ENCODE results near the gene TSPAN17.

TSPAN17 gene

GRCh38 chr5:176642675-176643490 lies 4.4 kb upstream of the TSPAN17 start:
- no peak for TF ChIP-seq ZFX (IDR thresholded peaks at IDR 0.05; ENCODE audit: borderline replicate concordance)
- TF ChIP-seq, protein P1, sequence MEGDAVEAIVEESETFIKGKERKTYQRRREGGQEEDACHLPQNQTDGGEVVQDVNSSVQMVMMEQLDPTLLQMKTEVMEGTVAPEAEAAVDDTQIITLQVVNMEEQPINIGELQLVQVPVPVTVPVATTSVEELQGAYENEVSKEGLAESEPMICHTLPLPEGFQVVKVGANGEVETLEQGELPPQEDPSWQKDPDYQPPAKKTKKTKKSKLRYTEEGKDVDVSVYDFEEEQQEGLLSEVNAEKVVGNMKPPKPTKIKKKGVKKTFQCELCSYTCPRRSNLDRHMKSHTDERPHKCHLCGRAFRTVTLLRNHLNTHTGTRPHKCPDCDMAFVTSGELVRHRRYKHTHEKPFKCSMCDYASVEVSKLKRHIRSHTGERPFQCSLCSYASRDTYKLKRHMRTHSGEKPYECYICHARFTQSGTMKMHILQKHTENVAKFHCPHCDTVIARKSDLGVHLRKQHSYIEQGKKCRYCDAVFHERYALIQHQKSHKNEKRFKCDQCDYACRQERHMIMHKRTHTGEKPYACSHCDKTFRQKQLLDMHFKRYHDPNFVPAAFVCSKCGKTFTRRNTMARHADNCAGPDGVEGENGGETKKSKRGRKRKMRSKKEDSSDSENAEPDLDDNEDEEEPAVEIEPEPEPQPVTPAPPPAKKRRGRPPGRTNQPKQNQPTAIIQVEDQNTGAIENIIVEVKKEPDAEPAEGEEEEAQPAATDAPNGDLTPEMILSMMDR (IDR thresholded peaks at IDR 0.05) = no peak
- H3K27ac ChIP-seq = peak overlapping the region; percentile 29; the same call in 1 of the 2 replicates

- TF ChIP-seq, protein P1 (IDR thresholded peaks at IDR 0.05) = no peak
- no peak for TF ChIP-seq ZFX (IDR thresholded peaks at IDR 0.05; ENCODE audit: borderline replicate concordance)
- H3K27ac ChIP-seq = peak overlapping the region; percentile 29; the same call in 1 of the 2 replicates
Observed at GRCh38 chr5:176643491-176644219, 3.6 kb upstream of the TSPAN17 start.

DNA sequence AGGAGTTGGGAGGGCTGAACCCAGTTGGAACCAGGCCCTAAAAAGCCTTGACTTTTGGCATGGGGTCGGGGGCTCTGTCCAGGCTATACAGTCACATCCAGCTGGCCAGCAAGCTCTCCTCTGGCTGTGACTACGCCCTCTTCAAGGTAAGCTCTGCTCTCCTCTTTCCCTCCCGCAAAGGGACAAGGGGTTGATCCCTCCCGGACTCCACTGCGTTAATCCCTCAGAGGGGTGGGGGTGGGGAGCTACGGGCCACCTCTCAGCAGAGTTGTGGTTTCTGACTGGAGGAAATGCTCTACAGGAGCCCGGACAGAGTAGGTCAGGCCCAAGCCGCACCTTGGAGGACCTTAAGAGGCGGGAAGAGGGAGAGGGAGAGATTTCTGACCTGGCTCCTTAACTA lies 3.0 kb upstream of the TSPAN17 start:
- H3K27ac ChIP-seq = no peak overlapping the region
- no peak for TF ChIP-seq ZFX (IDR thresholded peaks at IDR 0.05; ENCODE audit: borderline replicate concordance)
- TF ChIP-seq, protein P1 (IDR thresholded peaks at IDR 0.05) = no peak

DNA sequence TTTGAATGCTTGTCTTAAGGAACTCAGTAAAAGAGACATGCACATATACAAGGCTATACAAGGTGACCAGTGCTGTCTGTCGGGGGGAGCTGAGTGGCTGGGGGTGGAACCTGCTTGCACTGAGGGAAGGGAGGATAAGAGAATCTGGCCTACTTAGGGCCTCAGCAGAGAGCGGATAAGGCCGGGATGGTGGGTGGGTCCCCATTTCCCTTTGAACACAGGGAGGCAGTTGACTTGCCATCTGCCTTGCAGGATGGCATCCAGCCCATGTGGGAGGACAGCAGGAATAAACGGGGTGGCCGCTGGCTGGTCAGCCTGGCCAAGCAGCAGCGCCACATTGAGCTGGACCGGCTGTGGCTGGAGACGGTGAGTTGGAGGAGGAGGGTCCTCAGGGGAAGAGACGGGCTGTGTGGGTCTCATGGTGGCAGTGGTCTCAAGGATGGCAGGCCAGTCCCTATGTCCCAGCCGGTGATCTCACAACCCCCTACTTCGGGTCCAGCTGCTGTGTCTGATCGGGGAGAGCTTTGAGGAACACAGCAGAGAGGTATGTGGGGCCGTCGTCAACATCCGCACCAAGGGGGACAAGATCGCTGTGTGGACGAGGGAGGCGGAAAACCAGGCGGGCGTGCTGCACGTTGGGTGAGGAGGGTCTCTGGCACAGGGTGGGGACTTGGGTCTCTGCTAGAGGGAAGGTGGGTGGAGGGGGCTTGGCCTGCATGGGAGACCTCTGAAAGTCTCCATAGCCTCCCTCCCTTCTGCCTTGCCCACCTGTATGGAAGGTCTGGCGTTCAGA lies 2.2 kb upstream of the TSPAN17 start:
- TF ChIP-seq, protein P1 (IDR thresholded peaks at IDR 0.05) = no peak
- TF ChIP-seq ZFX (IDR thresholded peaks at IDR 0.05; ENCODE audit: borderline replicate concordance) = no peak

GRCh38 chr5:176646049-176646706 lies 1.1 kb upstream of the TSPAN17 start:
- H3K27ac ChIP-seq = peak overlapping the region; percentile 60
- TF ChIP-seq, protein P1 (IDR thresholded peaks at IDR 0.05) = no peak
- TF ChIP-seq ZFX (IDR thresholded peaks at IDR 0.05; ENCODE audit: borderline replicate concordance) = no peak

More for the DNA sequence above, 2.2 kb upstream of the TSPAN17 start:
- H3K27ac ChIP-seq = no peak overlapping the region

DNA sequence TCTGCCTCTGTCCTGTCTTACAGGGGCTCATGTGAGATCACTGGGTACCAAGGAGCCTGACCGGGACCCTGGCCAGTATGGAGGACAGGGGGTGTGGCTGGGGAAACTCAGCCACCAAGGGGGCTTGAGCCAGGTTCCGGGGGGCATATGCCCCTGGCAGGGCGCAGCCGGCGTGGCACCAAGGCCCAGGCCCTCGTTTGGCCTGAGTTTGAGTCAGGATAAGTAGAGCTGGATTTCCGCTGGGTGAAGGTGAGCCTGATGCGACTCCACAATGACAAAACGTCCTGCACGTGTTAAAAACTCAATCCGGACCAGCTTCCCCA lies 616 bp upstream of the TSPAN17 start:
- peak overlapping the region; percentile 60 for H3K27ac ChIP-seq

More for the DNA sequence above, 616 bp upstream of the TSPAN17 start:
- no peak for TF ChIP-seq ZFX (IDR thresholded peaks at IDR 0.05; ENCODE audit: borderline replicate concordance)
- TF ChIP-seq, protein P1 (IDR thresholded peaks at IDR 0.05) = no peak
